PC-3 (cell line): ENCODE measurements around the gene QDPR.

ENCODE experiments used
- EZH2 ChIP-seq: fragments of 300-600 bp; sonication (generic); IDR thresholded peaks from one replicate; pipeline ENCODE4 v1.6.1; 2017; ENCODE audit warnings: antibody characterized with exemption, mild to moderate bottlenecking, low read length; ENCODE audit not compliant: unreplicated experiment
- EZH2phosphoT487 ChIP-seq: fragments of 300-600 bp; sonication (generic); IDR thresholded peaks from 2 replicates; pipeline ENCODE4 v1.6.1; 2018; ENCODE audit warnings: mild to moderate bottlenecking, antibody characterized with exemption, low read length, borderline replicate concordance
- TF ChIP-seq, protein P1 (sequence below): fragments of 300-600 bp; sonication (generic); conservative IDR thresholded peaks from 2 replicates; pipeline ENCODE4 v1.5.1; 2017; ENCODE audit warnings: antibody characterized with exemption, low read depth, mild to moderate bottlenecking, low read length

DNA sequence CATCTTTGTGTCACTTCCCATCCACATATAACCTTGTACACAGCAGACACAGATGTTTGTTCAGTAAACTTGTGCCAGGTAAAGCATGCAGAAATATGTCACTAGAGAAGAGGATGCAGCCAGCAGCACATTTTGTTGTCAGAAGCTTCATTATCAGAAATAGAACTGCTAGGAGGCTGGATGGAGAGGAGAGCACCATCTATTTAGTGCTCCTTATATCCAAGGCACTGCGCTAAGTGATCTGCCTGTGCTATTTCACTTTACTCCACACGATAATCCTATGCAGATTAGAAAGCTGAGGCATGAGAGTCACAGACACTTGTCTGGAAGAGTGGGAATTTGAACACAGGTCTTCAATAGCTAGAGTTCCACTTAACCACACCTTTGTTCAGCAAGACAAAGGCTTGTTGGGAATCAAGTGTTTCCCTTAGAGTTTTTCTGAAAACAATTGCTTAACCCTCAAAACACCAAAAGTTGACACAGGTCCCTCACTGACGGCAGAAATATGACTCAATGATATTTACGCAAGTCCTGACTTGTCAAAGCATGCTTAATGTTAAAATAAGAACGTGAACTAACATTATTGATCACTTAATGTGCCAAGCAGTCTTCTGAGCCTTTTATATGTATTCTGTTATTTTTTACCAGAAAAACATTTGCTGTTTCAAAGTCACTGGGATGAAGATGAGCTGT lies 1.2 kb upstream of the QDPR start:
- TF ChIP-seq EZH2 (no peak), EZH2phosphoT487 (no peak)
- TF ChIP-seq, protein P1, sequence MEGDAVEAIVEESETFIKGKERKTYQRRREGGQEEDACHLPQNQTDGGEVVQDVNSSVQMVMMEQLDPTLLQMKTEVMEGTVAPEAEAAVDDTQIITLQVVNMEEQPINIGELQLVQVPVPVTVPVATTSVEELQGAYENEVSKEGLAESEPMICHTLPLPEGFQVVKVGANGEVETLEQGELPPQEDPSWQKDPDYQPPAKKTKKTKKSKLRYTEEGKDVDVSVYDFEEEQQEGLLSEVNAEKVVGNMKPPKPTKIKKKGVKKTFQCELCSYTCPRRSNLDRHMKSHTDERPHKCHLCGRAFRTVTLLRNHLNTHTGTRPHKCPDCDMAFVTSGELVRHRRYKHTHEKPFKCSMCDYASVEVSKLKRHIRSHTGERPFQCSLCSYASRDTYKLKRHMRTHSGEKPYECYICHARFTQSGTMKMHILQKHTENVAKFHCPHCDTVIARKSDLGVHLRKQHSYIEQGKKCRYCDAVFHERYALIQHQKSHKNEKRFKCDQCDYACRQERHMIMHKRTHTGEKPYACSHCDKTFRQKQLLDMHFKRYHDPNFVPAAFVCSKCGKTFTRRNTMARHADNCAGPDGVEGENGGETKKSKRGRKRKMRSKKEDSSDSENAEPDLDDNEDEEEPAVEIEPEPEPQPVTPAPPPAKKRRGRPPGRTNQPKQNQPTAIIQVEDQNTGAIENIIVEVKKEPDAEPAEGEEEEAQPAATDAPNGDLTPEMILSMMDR = no peak
